GM21390 (cell line): Measurements from ENCODE around the gene CPLX3.
"Not testable (repeated sequence)": the region's sequence is repeated elsewhere in the genome, so short reads cannot be mapped to it uniquely, and the experiment has no call there.

ENCODE experiments used
- ATAC-seq: cut with Tn5 transposase; IDR thresholded peaks from one replicate; pipeline ENCODE4 v1.9.1; 2021; ENCODE audit not compliant: unreplicated experiment

CPLX3 gene

GRCh38 chr15:74826364-74826819 lies at the start of gene CPLX3:
Gene CPLX3, plus strand, starts transcription at chr15:74826627. Its CDS starts 77 bp downstream, at chr15:74826704.
- ATAC-seq, result no peak

- ATAC-seq, result peak; percentile 39
Observed at GRCh38 chr15:74776821-74777768, 49.3 kb upstream of the CPLX3 start.

- ATAC-seq, result peak; percentile 2
Observed at GRCh38 chr15:74777769-74778598, 48.4 kb upstream of the CPLX3 start.

- ATAC-seq, result no peak
Observed at GRCh38 chr15:74778599-74778970, 47.8 kb upstream of the CPLX3 start.

GRCh38 chr15:74779162-74779648 lies 47.2 kb upstream of the CPLX3 start:
- no peak for ATAC-seq

- ATAC-seq, result no peak
Observed at GRCh38 chr15:74780523-74781430, 45.6 kb upstream of the CPLX3 start.

GRCh38 chr15:74781431-74782258 lies 44.8 kb upstream of the CPLX3 start, which contains the start of gene CSK:
Gene CSK, plus strand, starts transcription at chr15:74782080. Its CDS starts 16,218 bp downstream, at chr15:74798298.
- no peak for ATAC-seq

- no peak for ATAC-seq
Observed at GRCh38 chr15:74782259-74783071, 44.0 kb upstream of the CPLX3 start.

GRCh38 chr15:74783072-74783807 lies 43.2 kb upstream of the CPLX3 start:
- ATAC-seq, result no peak

- ATAC-seq, result no peak
Observed at GRCh38 chr15:74783808-74784175, 42.6 kb upstream of the CPLX3 start.

GRCh38 chr15:74784426-74785193 lies 41.8 kb upstream of the CPLX3 start:
- no peak for ATAC-seq

- no peak for ATAC-seq
Observed at GRCh38 chr15:74785194-74786032, 41.0 kb upstream of the CPLX3 start.

GRCh38 chr15:74786081-74786480 lies 40.3 kb upstream of the CPLX3 start:
- ATAC-seq, result not testable (repeated sequence)

- ATAC-seq, result no peak
Observed at GRCh38 chr15:74786551-74787165, 39.8 kb upstream of the CPLX3 start.

GRCh38 chr15:74787251-74788041 lies 39.0 kb upstream of the CPLX3 start:
- ATAC-seq, result peak; percentile 33
